ENCODE measurements around the gene CAMK2N2. TPM values are rescaled to one million over a fixed set of nuclear protein-coding genes. Genes with fewer than 3 reads are reported as not detected.

Gene CAMK2N2
- total and polyA plus RNA-seq, 2 donors (not counting 1 experiment from before 2014, with no cell fraction given) = not detected

GRCh38 chr3:184227481-184227935 is 33.8 kb downstream of the CAMK2N2 start:
- Mint-ChIP-seq H3K4me1 (peaks cover 20% of the 10 kb centered on the region), H3K9me3 (ENCODE audit: insufficient read depth) (no peaks in the 10 kb centered on the region), H3K4me3 (peak overlapping the region; percentile 35), H3K27me3 (peaks cover 46% of the 10 kb centered on the region), H3K27ac (no peak overlapping the region)
- DNase-seq (peak; percentile 69), ATAC-seq (ENCODE audit: low read depth) (peak; percentile 39)
- Histone ChIP-seq H3K27me3 (replicated peaks in 1 of 4; ENCODE audit: control extremely low read depth in 1 of 4, control insufficient read depth in 3 of 4, insufficient read depth in 4 of 4, low read length in 3 of 4) (peaks cover 0 to 58% (median 32%) of the 10 kb centered on the region in 4 experiments), H3K9ac (ENCODE audit: low read length) (no peak overlapping the region), H3K79me2 (ENCODE audit: control insufficient read depth, insufficient read depth, low read length) (no peaks in the 10 kb centered on the region), H2AFZ (ENCODE audit: insufficient read depth, low read depth, low read length, poor library complexity, severe bottlenecking) (no peak overlapping the region), H3K27ac (ENCODE audit: low read length in 2 of 2) (no peak overlapping the region), H3K4me2 (replicated peaks; ENCODE audit: low read depth, low read length, poor library complexity, severe bottlenecking) (no peak overlapping the region), H3K4me3 (ENCODE audit: control extremely low read depth in 1 of 5, extremely low read depth in 1 of 5, insufficient read depth in 1 of 5, low read depth in 2 of 5, low read length in 4 of 5) (no peak overlapping the region), H3K9me3 (ENCODE audit: control extremely low read depth in 1 of 3, control insufficient read depth in 2 of 3, insufficient read depth in 1 of 3, low read length in 2 of 3) (peaks cover 0 to 3% (median 0%) of the 10 kb centered on the region in 3 donors), H3K36me3 (replicated peaks in 1 of 2; ENCODE audit: control extremely low read depth in 1 of 2, control insufficient read depth in 1 of 2, extremely low read depth in 1 of 2, insufficient read depth in 2 of 2, low read length in 1 of 2) (no peaks in the 10 kb centered on the region), H3K4me1 (ENCODE audit: control insufficient read depth in 2 of 2, insufficient read depth in 2 of 2, low read length in 2 of 2) (peaks cover 15 to 25% of the 10 kb centered on the region in 2 donors), H4K20me1 (ENCODE audit: control insufficient read depth, insufficient read depth, low read length, poor library complexity, severe bottlenecking) (no peaks in the 10 kb centered on the region)
- ChIA-PET POLR2A (interaction anchor here (0.6 kb wide), 2 partner anchors 10 to 332 kb away, joined by 3 to 6 read pairs; no protein-coding TSS in a partner anchor), CTCF (interaction anchor here (0.8 to 3.4 kb wide), 34 partner anchors 9 to 343 kb away, joined by 3 to 23 read pairs (median 4); partner anchors contain the start of genes ABCC5, ABCF3, ALG3 and DVL3)
- intact Hi-C loops (cut with micrococcal nuclease) = loop anchor here (1.0 to 5.0 kb wide), 3 partner anchors 23 to 90 kb away; partner anchors contain the start of gene EIF2B5
- WGBS (ENCODE audit: insufficient coverage) = 8% methylated on average over 1 of the region's 2 CpGs
- TF ChIP-seq CTCF (IDR thresholded peaks at IDR 0.05) = peak; percentile 95
- TF ChIP-seq EZH2 (IDR thresholded peaks at IDR 0.05; ENCODE audit: borderline replicate concordance, insufficient read depth, low read depth, low read length, poor library complexity, severe bottlenecking) = no peak

GRCh38 chr3:184223946-184224345 is 37.4 kb downstream of the CAMK2N2 start:
- H3K4me1 Mint-ChIP-seq = peaks cover 7% of the 10 kb centered on the region
- ChIA-PET CTCF (no interaction called here), POLR2A (no interaction called here)
- no peak overlapping the region for H3K4me3 Mint-ChIP-seq
- 67% methylated on average over 2 of the region's 3 CpGs for WGBS (ENCODE audit: insufficient coverage)
- no peak for TF ChIP-seq CTCF (IDR thresholded peaks at IDR 0.05)
- TF ChIP-seq EZH2 (IDR thresholded peaks at IDR 0.05; ENCODE audit: borderline replicate concordance, insufficient read depth, low read depth, low read length, poor library complexity, severe bottlenecking) = no peak
- Histone ChIP-seq H3K4me3 (ENCODE audit: control extremely low read depth in 1 of 5, extremely low read depth in 1 of 5, insufficient read depth in 1 of 5, low read depth in 2 of 5, low read length in 4 of 5) (no peak overlapping the region), H3K79me2 (ENCODE audit: control insufficient read depth, insufficient read depth, low read length) (no peaks in the 10 kb centered on the region), H3K27me3 (replicated peaks in 1 of 4; ENCODE audit: control extremely low read depth in 1 of 4, control insufficient read depth in 3 of 4, insufficient read depth in 4 of 4, low read length in 3 of 4) (peaks cover 0 to 35% (median 15%) of the 10 kb centered on the region in 4 experiments), H3K9me3 (ENCODE audit: control extremely low read depth in 1 of 3, control insufficient read depth in 2 of 3, insufficient read depth in 1 of 3, low read length in 2 of 3) (no peaks in the 10 kb centered on the region), H2AFZ (ENCODE audit: insufficient read depth, low read depth, low read length, poor library complexity, severe bottlenecking) (no peak overlapping the region), H4K20me1 (ENCODE audit: control insufficient read depth, insufficient read depth, low read length, poor library complexity, severe bottlenecking) (no peaks in the 10 kb centered on the region), H3K4me1 (ENCODE audit: control insufficient read depth in 2 of 2, insufficient read depth in 2 of 2, low read length in 2 of 2) (peaks cover 4 to 5% of the 10 kb centered on the region in 2 donors), H3K27ac (ENCODE audit: low read length in 2 of 2) (no peak overlapping the region), H3K4me2 (replicated peaks; ENCODE audit: low read depth, low read length, poor library complexity, severe bottlenecking) (no peak overlapping the region), H3K9ac (ENCODE audit: low read length) (no peak overlapping the region), H3K36me3 (replicated peaks in 1 of 2; ENCODE audit: control extremely low read depth in 1 of 2, control insufficient read depth in 1 of 2, extremely low read depth in 1 of 2, insufficient read depth in 2 of 2, low read length in 1 of 2) (no peaks in the 10 kb centered on the region)
- no peak overlapping the region for H3K27ac Mint-ChIP-seq
- DNase-seq (no peak), ATAC-seq (ENCODE audit: low read depth) (no peak)
- intact Hi-C loops (cut with micrococcal nuclease) = no loop called here
- peaks cover 35% of the 10 kb centered on the region for H3K27me3 Mint-ChIP-seq
- no peaks in the 10 kb centered on the region for H3K9me3 Mint-ChIP-seq (ENCODE audit: insufficient read depth)
